Endometrial microvascular endothelial cells (primary cell): Measurements from ENCODE around the gene CUX1. TPM values are rescaled to one million over a fixed set of nuclear protein-coding genes. Genes with fewer than 3 reads are reported as not detected.

Source experiments
- in situ Hi-C: cut with HindIII; loops from 2 replicates; pipeline ENCODE4 v1.10.0; 2017; ENCODE audit warnings: low sequenced_read_pairs, low pct_unique_long_range_greater_than_20kb; ENCODE audit errors: inconsistent ontology term
- total RNA-seq: library from RNA; depleted of rRNA; stranded (reverse); fragments of >200 nt; gene quantifications from one replicate; pipeline ENCODE4 v1.2.3, GENCODE V29; 2015; ENCODE audit errors: inconsistent ontology term

CUX1 gene
- total RNA-seq, 1 donor from 2014 or later = 14.9 TPM

GRCh38 chr7:101901661-101902491, 84.5 kb downstream of the CUX1 start:
- in situ Hi-C loops = no loop called here

DNA sequence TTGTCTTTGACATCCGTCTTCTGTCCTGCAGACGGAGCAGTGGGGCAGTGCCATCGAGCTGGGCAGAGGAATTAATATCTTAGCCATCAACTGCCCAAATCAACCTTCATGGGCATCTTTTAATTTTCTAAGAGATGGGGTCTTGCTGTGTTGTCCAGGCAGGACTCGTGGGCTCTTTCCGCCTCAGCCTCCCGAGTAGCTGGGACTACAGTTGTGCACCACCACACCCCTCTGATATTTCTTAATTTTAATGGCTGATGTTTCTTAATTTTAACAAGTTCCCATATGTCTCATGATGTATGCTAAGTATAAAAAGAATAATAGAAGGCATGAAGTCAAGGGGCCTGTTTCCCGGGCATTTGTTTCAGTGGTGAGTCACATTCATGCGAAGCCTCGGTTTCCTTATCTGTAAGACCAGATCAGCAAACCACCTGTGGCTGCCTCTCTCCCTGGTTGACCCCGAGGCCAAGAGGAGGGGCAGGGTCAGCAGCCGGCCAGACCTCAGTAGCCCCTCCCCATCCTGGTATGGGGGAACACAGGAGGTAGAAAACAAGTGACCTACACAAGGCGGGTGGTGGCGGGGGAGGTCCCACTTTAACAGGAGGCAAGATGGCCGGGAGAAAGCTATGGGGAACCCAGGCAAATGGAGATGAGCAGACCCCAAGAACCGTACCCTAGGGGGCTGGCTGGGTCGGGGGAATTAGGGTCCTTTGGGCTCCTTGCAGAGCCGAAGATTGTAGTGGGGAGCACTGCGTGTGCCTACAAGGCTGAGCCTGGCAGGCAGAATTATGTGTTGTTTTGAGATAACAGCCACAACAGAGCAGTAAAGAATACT, 85.5 kb downstream of the CUX1 start:
- in situ Hi-C loops = no loop called here

DNA sequence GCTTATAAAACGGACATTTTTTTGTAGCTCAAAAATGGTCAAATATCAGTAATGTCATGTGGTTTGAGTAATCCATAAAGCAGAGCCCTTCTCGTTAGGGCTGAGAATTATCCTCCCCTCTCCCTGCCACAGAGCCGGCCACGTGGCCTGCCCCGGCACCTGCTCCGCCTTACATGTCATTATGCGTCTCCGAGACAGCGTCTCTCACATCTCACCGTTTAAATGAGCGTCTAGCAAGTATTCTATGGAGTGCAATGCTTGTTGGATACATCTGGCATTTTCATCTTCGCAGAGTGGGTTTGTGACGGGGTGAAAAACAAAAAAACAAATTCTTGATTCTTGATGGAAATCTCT, 86.1 kb downstream of the CUX1 start:
- in situ Hi-C loops = no loop called here

GRCh38 chr7:101904019-101904418, 86.6 kb downstream of the CUX1 start:
- in situ Hi-C loops = no loop called here

DNA sequence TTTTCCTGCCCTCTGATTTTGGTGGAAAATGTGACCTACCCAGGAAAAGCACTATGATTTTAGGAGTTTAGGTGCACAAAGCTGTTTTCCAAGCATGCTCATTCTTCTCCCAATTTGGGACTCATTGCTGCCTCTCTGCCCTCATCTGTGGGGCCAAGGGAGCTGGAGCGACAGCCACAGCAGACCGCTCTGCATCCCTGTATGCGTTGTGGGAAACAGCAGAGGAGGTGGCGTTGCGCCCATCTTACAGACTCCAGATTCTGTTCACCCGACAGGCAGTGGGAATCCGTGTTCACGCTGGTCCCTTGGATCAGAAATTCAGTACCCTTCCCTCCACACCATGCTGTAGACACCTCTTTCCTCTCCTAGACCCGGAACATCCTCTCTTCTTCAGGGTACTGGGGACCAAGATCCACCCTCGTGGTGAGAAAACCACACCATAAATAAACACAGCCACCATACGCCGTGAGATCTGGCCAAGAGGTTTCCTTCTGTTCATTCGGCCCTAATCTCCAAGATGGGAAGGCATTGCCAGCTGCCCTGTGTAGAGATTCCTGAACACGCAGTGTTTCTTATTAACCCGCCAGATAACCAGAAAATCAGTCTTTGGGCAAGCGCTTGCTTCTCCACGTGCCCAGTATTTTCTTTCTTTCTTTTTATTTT, 87.9 kb downstream of the CUX1 start:
- in situ Hi-C loops = no loop called here

GRCh38 chr7:101906291-101907240, 89.1 kb downstream of the CUX1 start:
- in situ Hi-C loops = no loop called here

GRCh38 chr7:101910991-101911799, 93.8 kb downstream of the CUX1 start:
- in situ Hi-C loops = no loop called here

GRCh38 chr7:101911800-101912715, 94.6 kb downstream of the CUX1 start:
- in situ Hi-C loops = no loop called here

- in situ Hi-C loops = no loop called here
These were observed 95.3 kb downstream of the CUX1 start for GRCh38 chr7:101912716-101913110.

DNA sequence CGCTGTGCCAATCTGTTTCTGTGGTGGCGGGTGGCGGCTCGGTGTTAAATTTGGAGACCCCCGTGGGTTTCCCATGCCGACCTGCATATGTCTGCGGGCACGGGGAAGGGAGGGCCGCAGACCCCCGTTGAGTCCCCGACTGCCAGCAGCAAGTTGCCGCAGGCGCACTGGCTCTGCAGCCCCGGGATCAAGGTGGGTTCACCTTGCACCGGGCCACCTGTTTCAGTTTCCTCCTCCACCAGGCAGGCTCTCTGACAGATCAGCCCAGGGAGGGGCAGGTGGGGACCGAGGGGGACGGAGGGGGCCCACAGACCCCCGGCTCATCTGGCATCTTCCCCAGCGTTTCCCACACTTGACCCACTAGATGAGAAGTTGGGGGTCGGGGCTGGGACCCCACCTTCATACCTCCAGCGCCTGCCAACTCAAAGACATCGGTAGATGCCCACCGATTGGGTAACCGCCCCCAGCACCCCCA, 95.9 kb downstream of the CUX1 start:
- in situ Hi-C loops = no loop called here

- in situ Hi-C loops = no loop called here
These were observed 96.4 kb downstream of the CUX1 start for GRCh38 chr7:101913851-101914250.

DNA sequence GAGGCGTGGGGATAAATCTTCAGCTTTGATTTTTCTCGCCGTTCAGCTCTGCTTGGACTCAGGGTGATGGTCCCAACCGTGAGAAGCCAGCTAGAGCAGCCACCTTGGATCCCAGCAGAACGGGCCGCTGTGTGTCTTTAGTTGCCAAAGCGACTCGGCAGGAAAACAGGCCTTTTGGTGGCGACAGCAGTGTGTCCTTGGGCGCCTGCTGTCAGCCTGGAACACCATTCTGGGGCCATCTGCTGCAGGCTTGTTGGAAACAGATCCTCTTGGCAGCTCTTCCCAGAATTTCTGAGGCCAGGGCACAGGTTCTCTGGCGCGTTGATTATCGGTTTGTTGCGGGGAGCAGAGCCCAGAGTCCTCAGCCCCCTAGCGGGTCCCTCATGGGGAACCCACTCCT, 97.6 kb downstream of the CUX1 start:
- in situ Hi-C loops = no loop called here

DNA sequence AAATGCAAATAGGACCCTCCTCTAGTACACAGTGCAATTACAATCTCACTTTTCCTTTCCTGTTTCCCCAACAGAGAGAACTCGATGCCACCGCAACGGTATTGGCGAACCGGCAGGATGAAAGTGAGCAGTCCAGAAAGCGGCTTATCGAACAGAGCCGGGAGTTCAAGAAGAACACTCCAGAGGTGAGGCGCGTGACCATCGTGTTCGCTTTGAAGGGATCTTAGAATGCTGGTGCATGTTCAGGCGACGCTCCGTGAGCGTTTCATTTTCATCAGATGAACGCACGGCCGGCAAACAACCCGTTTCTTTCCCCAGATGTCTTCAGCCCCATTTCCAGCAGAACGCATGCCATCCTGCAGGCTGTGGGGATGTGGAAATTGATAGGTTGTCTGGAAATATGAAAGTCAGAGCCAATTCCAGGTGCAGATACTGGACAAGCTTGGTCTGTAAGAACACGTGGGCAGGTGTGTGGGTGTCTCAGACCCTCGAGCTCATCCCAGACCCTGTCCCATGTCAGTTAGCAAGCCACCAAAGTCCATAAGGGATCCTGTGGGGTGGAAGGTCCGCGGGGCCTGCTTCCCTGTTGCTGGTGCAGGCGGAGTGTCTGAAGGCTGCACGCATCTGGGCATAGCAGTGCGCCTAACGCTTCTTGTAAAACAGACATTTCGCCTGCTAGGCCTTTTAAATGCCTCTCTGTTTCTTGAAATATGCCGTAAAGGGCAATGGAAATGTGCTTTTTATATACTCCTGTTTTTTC, 98.8 kb downstream of the CUX1 start:
- in situ Hi-C loops = no loop called here

- in situ Hi-C loops = no loop called here
These were observed 99.5 kb downstream of the CUX1 start for GRCh38 chr7:101916876-101917275.

DNA sequence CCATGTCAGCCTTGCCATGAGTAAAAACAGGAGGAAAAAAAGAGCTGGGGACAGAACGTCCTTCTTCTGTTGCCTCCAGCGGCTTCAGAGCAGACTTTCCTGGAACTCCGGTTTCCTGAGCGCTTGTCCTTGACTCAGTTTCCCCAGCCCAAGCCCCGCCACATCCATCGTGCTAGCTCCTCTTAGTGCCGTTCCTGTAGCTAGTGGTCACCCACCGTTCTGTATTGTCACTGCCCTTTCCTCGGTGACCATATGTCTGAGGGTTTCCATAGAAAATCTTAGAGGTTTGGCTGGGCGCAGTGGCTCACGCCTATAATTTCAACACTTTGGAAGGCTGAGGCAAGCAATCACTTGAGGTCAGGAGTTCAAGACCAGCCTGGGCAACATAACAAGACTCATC, 100.1 kb downstream of the CUX1 start:
- in situ Hi-C loops = no loop called here

- in situ Hi-C loops = no loop called here
These were observed 101.0 kb downstream of the CUX1 start for GRCh38 chr7:101918426-101918825.
